Activated CD4-positive, alpha-beta T cell treated with anti-CD3 and anti-CD28 coated beads for 36 hours (primary cell): ENCODE data around the gene LGALS13. TPM values are rescaled to one million over a fixed set of nuclear protein-coding genes. Genes with fewer than 3 reads are reported as not detected.

Experiments used
- ATAC-seq: fragments of 200-7000 bp; cut with Tn5 transposase; one replicate; pipeline ENCODE4 v1.10.0; 2021; ENCODE audit warnings: mild to moderate bottlenecking, moderate library complexity
- CTCF ChIA-PET: fragments of 350-600 bp; sonication (Branson Sonifier 250); formaldehyde crosslinking; loops from one replicate; lab custom pipeline; 2021; ENCODE audit warnings: antibody characterized with exemption; lab: Charles Lee
- POLR2A ChIA-PET: fragments of 350-600 bp; sonication (Branson Sonifier 250); formaldehyde crosslinking; loops from one replicate; lab custom pipeline; 2021; ENCODE audit warnings: antibody characterized with exemption, inconsistent platforms; lab: Charles Lee
- DNase-seq: peaks from one replicate; pipeline ENCODE4 v3.0.0-alpha.2; 2020
- H3K27ac Mint-ChIP-seq: one replicate; pipeline ENCODE4 v1.8.0; 2021; ENCODE audit warnings: mixed read lengths
- H3K27me3 Mint-ChIP-seq: one replicate; pipeline ENCODE4 v1.8.0; 2021; ENCODE audit warnings: mixed read lengths
- H3K36me3 Mint-ChIP-seq: one replicate; pipeline ENCODE4 v1.8.0; 2021; ENCODE audit warnings: low read depth, mixed read lengths
- H3K4me1 Mint-ChIP-seq: one replicate; pipeline ENCODE4 v1.8.0; 2021; ENCODE audit warnings: mixed read lengths
- H3K4me3 Mint-ChIP-seq: one replicate; pipeline ENCODE4 v1.8.0; 2021; ENCODE audit warnings: mild to moderate bottlenecking, moderate library complexity, mixed read lengths
- H3K9me3 Mint-ChIP-seq: one replicate; pipeline ENCODE4 v1.8.0; 2021; ENCODE audit warnings: low read depth, mixed read lengths
- intact Hi-C, 2 experiments: fragments of 100-400 bp; cut with DNase I in 1 of 2; cut with micrococcal nuclease in 1 of 2; formaldehyde crosslinking; loops; one replicate each; pipeline versions ENCODE4 v1.14.2 to v1.15.1; 2022 to 2024; cut with DNase I, micrococcal nuclease
- total RNA-seq, 2 experiments: library from RNA; stranded (reverse); gene quantifications; one replicate each; pipeline ENCODE4 v1.2.3, GENCODE V29; 2021

The LGALS13 gene
- total RNA-seq, 2 experiments from 2014 or later: not detected

DNA sequence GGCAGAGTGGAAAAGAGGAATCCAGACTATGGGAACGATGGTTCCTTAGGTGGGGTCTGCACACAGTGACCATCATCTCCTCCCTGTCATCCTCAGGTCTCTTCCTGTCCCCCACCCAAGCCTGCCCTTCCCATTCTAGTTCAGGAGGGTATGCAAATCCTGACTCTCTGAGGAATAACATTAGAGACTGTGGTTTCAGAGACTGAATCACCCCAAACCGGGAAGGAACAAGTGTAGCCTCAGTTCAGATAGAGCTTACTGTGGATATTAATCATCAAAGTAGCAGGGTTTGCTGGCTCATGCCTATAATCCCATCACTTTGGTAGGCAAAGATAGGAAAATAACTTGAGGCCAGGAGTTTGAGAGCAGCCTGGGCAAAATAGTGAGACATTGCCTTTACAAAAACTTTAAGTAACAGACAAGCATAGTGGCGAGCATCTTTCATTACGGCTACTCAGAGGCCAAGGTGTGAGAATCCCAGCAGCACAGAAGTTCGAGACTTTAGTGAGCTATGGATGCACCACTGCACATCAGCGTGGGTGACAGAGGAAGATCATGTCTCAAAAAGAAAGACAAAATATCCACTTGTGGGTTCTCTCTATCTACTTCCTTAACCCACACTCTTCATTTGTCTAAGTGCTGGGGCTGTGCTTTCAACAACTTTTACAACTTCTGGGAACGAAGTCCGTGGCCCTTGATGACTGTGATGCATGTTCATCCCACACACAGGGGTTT lies 19.3 kb upstream of the LGALS13 start:
- Mint-ChIP-seq H3K36me3 (no peaks in the 10 kb centered on the region), H3K9me3 (peaks cover 8% of the 10 kb centered on the region), H3K27me3 (peaks cover 37% of the 10 kb centered on the region), H3K4me3 (no peak overlapping the region), H3K27ac (no peak overlapping the region), H3K4me1 (no peaks in the 10 kb centered on the region)
- CTCF ChIA-PET: interaction anchor here (0.9 kb wide), 1 partner anchor 359 kb away, joined by 3 read pairs; no protein-coding TSS in a partner anchor
- intact Hi-C loops: loop anchor here (1.0 to 2.0 kb wide), 3 partner anchors 24 to 96 kb away; no protein-coding TSS in a partner anchor
- ATAC-seq (peak; percentile 75), DNase-seq (peak; percentile 54)
- POLR2A ChIA-PET: interaction anchor here (0.6 kb wide), 1 partner anchor 565 kb away, joined by 9 read pairs; no protein-coding TSS in a partner anchor

DNA sequence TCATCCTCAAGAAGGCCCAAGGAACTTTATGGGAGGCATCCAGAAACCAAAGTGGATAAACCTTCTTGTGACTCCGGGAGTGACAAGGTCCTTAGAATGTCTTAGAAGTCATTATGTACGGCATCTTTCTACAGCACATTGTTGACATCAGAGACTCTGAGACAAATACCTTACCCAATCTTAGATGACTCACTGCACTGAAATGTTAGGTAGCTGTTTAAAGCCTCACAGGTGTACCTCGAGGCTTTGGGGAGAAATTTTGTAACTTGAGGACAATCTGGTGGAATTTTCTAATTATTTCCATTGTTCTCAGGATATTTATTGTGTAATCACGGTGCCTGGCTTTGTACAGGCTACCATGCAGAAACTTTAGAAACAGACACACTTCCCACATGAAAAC lies 14.8 kb upstream of the LGALS13 start:
- Mint-ChIP-seq H3K4me1 (no peaks in the 10 kb centered on the region), H3K4me3 (no peak overlapping the region), H3K36me3 (no peaks in the 10 kb centered on the region), H3K27me3 (peaks cover 38% of the 10 kb centered on the region), H3K9me3 (no peaks in the 10 kb centered on the region), H3K27ac (no peak overlapping the region)
- intact Hi-C loops: no loop called here
- DNase-seq (no peak), ATAC-seq (no peak)
- CTCF ChIA-PET: interaction anchor here (0.5 kb wide), 1 partner anchor 623 kb away, joined by 3 read pairs; no protein-coding TSS in a partner anchor
- POLR2A ChIA-PET: no interaction called here

- H3K27ac Mint-ChIP-seq: no peak overlapping the region
- no peaks in the 10 kb centered on the region for H3K36me3 Mint-ChIP-seq
- intact Hi-C loops: no loop called here
- DNase-seq (no peak), ATAC-seq (no peak)
- H3K9me3 Mint-ChIP-seq: no peaks in the 10 kb centered on the region
- ChIA-PET POLR2A (interaction anchor here (0.6 kb wide), 1 partner anchor 795 kb away, joined by 4 read pairs; no protein-coding TSS in a partner anchor), CTCF (interaction anchor here (1.5 kb wide), 1 partner anchor 36 kb away, joined by 3 read pairs; no protein-coding TSS in a partner anchor)
- H3K27me3 Mint-ChIP-seq: peaks cover 41% of the 10 kb centered on the region
- H3K4me1 Mint-ChIP-seq: no peaks in the 10 kb centered on the region
- no peak overlapping the region for H3K4me3 Mint-ChIP-seq
Observed at GRCh38 chr19:39588066-39588465, 14.3 kb upstream of the LGALS13 start.

- CTCF ChIA-PET: no interaction called here
- no peak for ATAC-seq
- H3K4me1 Mint-ChIP-seq: no peaks in the 10 kb centered on the region
- no peak overlapping the region for H3K4me3 Mint-ChIP-seq
- intact Hi-C loops: no loop called here
- POLR2A ChIA-PET: interaction anchor here (0.7 kb wide), 1 partner anchor 556 kb away, joined by 3 read pairs; no protein-coding TSS in a partner anchor
- no peaks in the 10 kb centered on the region for H3K36me3 Mint-ChIP-seq
- no peak overlapping the region for H3K27ac Mint-ChIP-seq
- H3K9me3 Mint-ChIP-seq: no peaks in the 10 kb centered on the region
- peaks cover 43% of the 10 kb centered on the region for H3K27me3 Mint-ChIP-seq
- peak; percentile 30 for DNase-seq
Observed at GRCh38 chr19:39590265-39590664, 12.1 kb upstream of the LGALS13 start.

DNA sequence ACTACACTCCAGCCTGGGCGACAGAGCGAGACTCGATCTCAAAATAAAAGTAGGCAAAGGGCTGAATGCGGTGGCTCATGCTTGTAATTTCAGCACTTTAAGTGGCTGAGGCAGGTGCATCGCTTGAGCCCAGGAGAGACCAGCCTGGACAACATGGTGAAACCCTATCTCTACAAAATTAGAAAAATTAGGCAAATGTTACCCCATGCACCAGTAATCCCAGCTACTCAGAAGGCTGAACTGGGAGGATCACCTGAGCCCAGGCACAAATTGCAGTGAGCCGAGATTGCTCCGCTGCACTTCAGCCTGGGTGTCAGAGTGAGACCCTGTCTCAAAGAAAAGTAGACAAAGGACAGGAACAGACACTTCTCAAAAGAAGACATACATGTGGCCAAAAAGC lies 9.9 kb upstream of the LGALS13 start:
- Mint-ChIP-seq H3K4me1 (no peaks in the 10 kb centered on the region), H3K9me3 (no peaks in the 10 kb centered on the region), H3K36me3 (no peaks in the 10 kb centered on the region), H3K4me3 (no peak overlapping the region), H3K27ac (no peak overlapping the region), H3K27me3 (peaks cover 51% of the 10 kb centered on the region)
- DNase-seq: no peak
- ChIA-PET CTCF (no interaction called here), POLR2A (no interaction called here)
- intact Hi-C loops: no loop called here
- ATAC-seq: no peak

GRCh38 chr19:39595950-39596349 lies 6.4 kb upstream of the LGALS13 start:
- intact Hi-C loops: no loop called here
- peaks cover 50% of the 10 kb centered on the region for H3K27me3 Mint-ChIP-seq
- ChIA-PET CTCF (interaction anchor here (0.7 kb wide), 1 partner anchor 31 kb away, joined by 3 read pairs; no protein-coding TSS in a partner anchor), POLR2A (no interaction called here)
- ATAC-seq: no peak
- peaks cover 2% of the 10 kb centered on the region for H3K9me3 Mint-ChIP-seq
- H3K4me3 Mint-ChIP-seq: no peak overlapping the region
- H3K4me1 Mint-ChIP-seq: no peaks in the 10 kb centered on the region
- H3K36me3 Mint-ChIP-seq: no peaks in the 10 kb centered on the region
- no peak overlapping the region for H3K27ac Mint-ChIP-seq
- DNase-seq: no peak

DNA sequence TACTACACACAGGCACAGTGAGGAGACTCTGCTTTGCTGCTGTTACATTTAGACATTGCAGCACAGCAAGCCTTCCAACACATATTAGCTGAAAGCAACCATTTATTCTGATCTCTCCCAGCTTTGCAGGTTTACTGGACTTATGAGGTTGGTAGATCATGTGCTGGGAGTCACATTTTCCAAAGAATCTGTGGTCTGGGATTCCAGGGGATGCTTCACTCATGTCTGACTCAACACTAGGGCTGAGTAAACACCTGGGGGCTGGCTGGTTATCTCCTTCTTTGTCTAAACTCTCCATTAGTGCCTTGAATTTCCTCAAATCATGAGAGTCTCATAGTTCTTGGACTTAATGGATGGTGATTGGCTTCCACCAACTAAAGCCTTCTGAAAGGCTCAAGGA lies 5.4 kb upstream of the LGALS13 start:
- DNase-seq (no peak), ATAC-seq (no peak)
- H3K4me1 Mint-ChIP-seq: no peaks in the 10 kb centered on the region
- CTCF ChIA-PET: interaction anchor here (1.2 to 1.3 kb wide), 2 partner anchors 49 to 196 kb away, joined by 3 to 4 read pairs; no protein-coding TSS in a partner anchor
- H3K36me3 Mint-ChIP-seq: no peaks in the 10 kb centered on the region
- no peak overlapping the region for H3K27ac Mint-ChIP-seq
- H3K9me3 Mint-ChIP-seq: peaks cover 2% of the 10 kb centered on the region
- H3K27me3 Mint-ChIP-seq: peaks cover 47% of the 10 kb centered on the region
- POLR2A ChIA-PET: no interaction called here
- H3K4me3 Mint-ChIP-seq: no peak overlapping the region
- intact Hi-C loops: no loop called here

DNA sequence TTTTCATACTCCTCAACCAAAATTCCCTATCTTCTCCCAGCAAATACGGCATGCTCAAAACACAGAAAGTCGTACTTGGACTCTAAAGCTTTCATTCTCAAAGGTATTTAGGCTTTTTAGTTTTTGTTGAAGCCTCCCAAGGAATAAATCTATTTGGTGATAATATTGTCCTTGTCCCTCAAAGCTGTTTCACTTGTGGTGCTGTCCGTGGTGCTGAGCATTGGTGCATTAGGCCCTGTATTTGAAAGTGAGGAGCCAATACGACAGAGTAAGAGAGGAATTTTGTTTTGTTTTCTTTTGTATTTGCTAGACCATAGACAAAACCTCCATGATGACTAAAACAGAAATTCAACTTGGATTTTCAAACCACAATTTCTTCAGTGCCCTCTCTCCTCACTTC lies 3.2 kb upstream of the LGALS13 start:
- Mint-ChIP-seq H3K4me1 (no peaks in the 10 kb centered on the region), H3K27ac (no peak overlapping the region), H3K27me3 (peaks cover 47% of the 10 kb centered on the region), H3K36me3 (no peaks in the 10 kb centered on the region), H3K4me3 (no peak overlapping the region), H3K9me3 (peaks cover 2% of the 10 kb centered on the region)
- DNase-seq (peak; percentile 58), ATAC-seq (no peak)
- ChIA-PET POLR2A (no interaction called here), CTCF (no interaction called here)
- intact Hi-C loops: no loop called here

DNA sequence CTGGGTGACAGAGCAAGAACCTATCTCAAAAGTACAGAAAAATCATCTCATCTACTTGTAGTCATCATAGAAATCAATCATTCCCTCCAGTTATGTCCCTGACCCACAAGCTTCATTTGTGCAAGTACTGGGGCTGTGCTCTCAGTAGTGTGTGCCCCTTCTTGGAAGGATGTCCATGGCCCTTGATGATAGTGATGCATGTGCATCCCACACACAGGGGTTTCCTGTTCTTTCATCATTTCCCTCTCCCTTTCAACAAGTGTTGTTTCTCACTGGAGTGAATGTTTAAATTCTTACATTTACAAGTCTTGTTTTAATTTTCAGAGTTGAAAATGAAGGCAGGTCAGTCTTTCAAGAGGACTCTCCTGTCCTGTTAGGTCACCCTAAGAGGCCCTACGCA lies 1.5 kb downstream of the LGALS13 start:
- ChIA-PET CTCF (no interaction called here), POLR2A (no interaction called here)
- Mint-ChIP-seq H3K36me3 (no peaks in the 10 kb centered on the region), H3K27me3 (peaks cover 23% of the 10 kb centered on the region), H3K27ac (no peak overlapping the region), H3K4me3 (no peak overlapping the region), H3K9me3 (peaks cover 2% of the 10 kb centered on the region), H3K4me1 (no peaks in the 10 kb centered on the region)
- ATAC-seq: peak; percentile 49
- intact Hi-C loops: no loop called here
- DNase-seq: no peak

DNA sequence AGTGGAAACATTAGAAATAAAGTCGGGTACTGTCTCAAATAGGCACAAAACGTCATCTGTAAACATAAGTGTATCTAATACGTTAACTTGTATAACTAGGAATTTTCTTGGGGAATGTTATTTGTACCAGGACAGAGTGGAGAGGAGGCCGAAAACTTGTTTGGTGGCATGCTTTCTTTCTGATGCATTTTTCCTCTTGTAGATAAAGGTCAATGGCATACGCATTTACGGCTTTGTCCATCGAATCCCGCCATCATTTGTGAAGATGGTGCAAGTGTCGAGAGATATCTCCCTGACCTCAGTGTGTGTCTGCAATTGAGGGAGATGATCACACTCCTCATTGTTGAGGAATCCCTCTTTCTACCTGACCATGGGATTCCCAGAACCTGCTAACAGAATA lies 4.7 kb downstream of the LGALS13 start:
- Mint-ChIP-seq H3K4me1 (no peaks in the 10 kb centered on the region), H3K36me3 (no peaks in the 10 kb centered on the region), H3K4me3 (no peak overlapping the region), H3K27me3 (peaks cover 10% of the 10 kb centered on the region), H3K9me3 (no peaks in the 10 kb centered on the region), H3K27ac (no peak overlapping the region)
- intact Hi-C loops: no loop called here
- DNase-seq (no peak), ATAC-seq (no peak)
- POLR2A ChIA-PET: no interaction called here
- CTCF ChIA-PET: no interaction called here

GRCh38 chr19:39607561-39607960 lies 5.2 kb downstream of the LGALS13 start:
- ChIA-PET POLR2A (no interaction called here), CTCF (no interaction called here)
- Mint-ChIP-seq H3K9me3 (no peaks in the 10 kb centered on the region), H3K27ac (no peak overlapping the region), H3K27me3 (peaks cover 12% of the 10 kb centered on the region), H3K4me3 (no peak overlapping the region), H3K36me3 (no peaks in the 10 kb centered on the region), H3K4me1 (no peaks in the 10 kb centered on the region)
- intact Hi-C loops: no loop called here
- ATAC-seq (no peak), DNase-seq (no peak)

DNA sequence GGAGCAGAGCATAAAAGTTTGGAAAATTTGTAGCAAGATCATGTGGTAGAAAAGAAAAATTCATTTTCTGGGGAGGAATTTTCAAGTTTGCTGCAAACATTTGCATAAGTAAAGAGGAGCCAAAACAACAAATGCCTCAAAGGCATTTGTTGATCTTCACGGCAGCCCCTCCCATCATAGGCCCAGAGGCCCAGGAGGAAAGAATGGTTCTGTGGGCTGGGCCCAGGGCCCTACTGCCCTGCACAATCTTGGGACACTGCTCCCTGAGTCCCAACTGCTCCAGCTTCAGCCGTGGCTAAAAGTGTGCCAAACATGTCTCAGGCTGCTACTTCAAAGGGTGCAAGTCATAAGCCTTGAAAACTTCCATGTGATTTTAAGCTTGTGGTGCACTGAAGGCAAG lies 11.3 kb downstream of the LGALS13 start:
- Mint-ChIP-seq H3K36me3 (no peaks in the 10 kb centered on the region), H3K27me3 (peaks cover 11% of the 10 kb centered on the region), H3K9me3 (peaks cover 4% of the 10 kb centered on the region), H3K4me3 (no peak overlapping the region), H3K4me1 (no peaks in the 10 kb centered on the region), H3K27ac (no peak overlapping the region)
- ChIA-PET POLR2A (no interaction called here), CTCF (no interaction called here)
- no peak for ATAC-seq
- intact Hi-C loops: no loop called here
- DNase-seq: no peak
